H7 (cell line): ENCODE measurements around the gene CTSD. TPM values are rescaled to one million over a fixed set of nuclear protein-coding genes. Genes with fewer than 3 reads are reported as not detected.

Experiments
- DNase-seq: peaks from one replicate; pipeline ENCODE4 v3.0.0; 2012
- H3K27me3 ChIP-seq: 2 replicates; pipeline ENCODE4 v1.6.0; 2011; ENCODE audit warnings: mild to moderate bottlenecking, low read length; ENCODE audit not compliant: control insufficient read depth, insufficient read depth
- H3K36me3 ChIP-seq: replicated peaks from 2 replicates; pipeline ENCODE4 v1.5.1; 2011; ENCODE audit warnings: low read length; ENCODE audit not compliant: control insufficient read depth, insufficient read depth
- H3K4me3 ChIP-seq: 2 replicates; pipeline ENCODE4 v1.5.1; 2011; ENCODE audit warnings: low read depth, mild to moderate bottlenecking, control low read depth, low read length, moderate library complexity; ENCODE audit not compliant: insufficient read depth
- total RNA-seq: library from RNA; depleted of rRNA; stranded (reverse); fragments of >200 nt; shearing (Covaris generic); gene quantifications from 2 replicates; pipeline ENCODE4 v1.2.3, GENCODE V29; 2014

CTSD gene
- total RNA-seq, 1 experiment from 2014 or later, result 235 TPM

- no peak for DNase-seq
- Histone ChIP-seq H3K36me3 (no peaks in the 10 kb centered on the region), H3K4me3 (no peak overlapping the region), H3K27me3 (no peaks in the 10 kb centered on the region; the same call in 1 of the 2 replicates)
Measured at GRCh38 chr11:1741741-1742140, 22.0 kb downstream of the CTSD start.

- no peak for DNase-seq
- Histone ChIP-seq H3K4me3 (no peak overlapping the region), H3K27me3 (no peaks in the 10 kb centered on the region; the same call in 1 of the 2 replicates), H3K36me3 (no peaks in the 10 kb centered on the region)
Measured at GRCh38 chr11:1740786-1741530, 22.8 kb downstream of the CTSD start.

- H3K36me3 ChIP-seq, result no peaks in the 10 kb centered on the region
- H3K4me3 ChIP-seq, result no peak overlapping the region
- H3K27me3 ChIP-seq, result no peaks in the 10 kb centered on the region; the same call in 1 of the 2 replicates
- no peak for DNase-seq
Measured at GRCh38 chr11:1739576-1739975, 24.2 kb downstream of the CTSD start.

GRCh38 chr11:1738380-1738779 lies 25.3 kb downstream of the CTSD start:
- Histone ChIP-seq H3K27me3 (no peaks in the 10 kb centered on the region; the same call in 1 of the 2 replicates), H3K36me3 (no peaks in the 10 kb centered on the region), H3K4me3 (no peak overlapping the region)
- no peak for DNase-seq

GRCh38 chr11:1737080-1737757 lies 26.5 kb downstream of the CTSD start:
- no peak overlapping the region for H3K4me3 ChIP-seq
- H3K27me3 ChIP-seq, result no peaks in the 10 kb centered on the region; the same call in 1 of the 2 replicates
- no peak for DNase-seq
- no peaks in the 10 kb centered on the region for H3K36me3 ChIP-seq

- Histone ChIP-seq H3K36me3 (no peaks in the 10 kb centered on the region), H3K4me3 (no peak overlapping the region), H3K27me3 (no peaks in the 10 kb centered on the region; the same call in 1 of the 2 replicates)
- no peak for DNase-seq
Measured at GRCh38 chr11:1736447-1736992, 27.2 kb downstream of the CTSD start.

GRCh38 chr11:1735271-1735670 lies 28.5 kb downstream of the CTSD start:
- Histone ChIP-seq H3K36me3 (no peaks in the 10 kb centered on the region), H3K27me3 (no peaks in the 10 kb centered on the region; the same call in 1 of the 2 replicates), H3K4me3 (no peak overlapping the region)
- DNase-seq, result no peak

- Histone ChIP-seq H3K4me3 (no peak overlapping the region), H3K27me3 (no peaks in the 10 kb centered on the region; the same call in 1 of the 2 replicates), H3K36me3 (no peaks in the 10 kb centered on the region)
- peak; percentile 50 for DNase-seq
Measured at GRCh38 chr11:1734641-1735081, 29.1 kb downstream of the CTSD start.

GRCh38 chr11:1733716-1734640 lies 29.7 kb downstream of the CTSD start:
- Histone ChIP-seq H3K27me3 (no peaks in the 10 kb centered on the region; the same call in 1 of the 2 replicates), H3K4me3 (no peak overlapping the region), H3K36me3 (no peaks in the 10 kb centered on the region)
- DNase-seq, result peak; percentile 42

- peak; percentile 38 for DNase-seq
Measured at GRCh38 chr11:1733009-1733715, 30.6 kb downstream of the CTSD start.

GRCh38 chr11:1732418-1733008 lies 31.2 kb downstream of the CTSD start:
- Histone ChIP-seq H3K36me3 (no peaks in the 10 kb centered on the region), H3K4me3 (no peak overlapping the region), H3K27me3 (no peaks in the 10 kb centered on the region; the same call in 1 of the 2 replicates)
- peak; percentile 46 for DNase-seq

More at GRCh38 chr11:1733009-1733715, 30.6 kb downstream of the CTSD start:
- H3K27me3 ChIP-seq, result no peaks in the 10 kb centered on the region; the same call in 1 of the 2 replicates
- H3K36me3 ChIP-seq, result no peaks in the 10 kb centered on the region
- H3K4me3 ChIP-seq, result no peak overlapping the region

GRCh38 chr11:1731451-1732059 lies 32.2 kb downstream of the CTSD start:
- Histone ChIP-seq H3K4me3 (no peak overlapping the region), H3K27me3 (no peaks in the 10 kb centered on the region; the same call in 1 of the 2 replicates), H3K36me3 (no peaks in the 10 kb centered on the region)
- DNase-seq, result no peak
